Hepatocyte (in vitro differentiated cells): Measurements from ENCODE around the gene GNPTG.

ENCODE experiments used
- EZH2phosphoT487 ChIP-seq: fragments of 200-600 bp; sonication (generic); IDR thresholded peaks from one replicate; pipeline ENCODE4 v1.6.1; 2018; ENCODE audit warnings: antibody characterized with exemption, mild to moderate bottlenecking, low read depth, moderate library complexity; ENCODE audit not compliant: unreplicated experiment, severe bottlenecking
- TF ChIP-seq, protein P1 (sequence below): fragments of 200-600 bp; sonication (generic); IDR thresholded peaks from 2 replicates; pipeline ENCODE4 v1.5.1; 2016; ENCODE audit warnings: antibody characterized with exemption, mild to moderate bottlenecking; ENCODE audit not compliant: poor library complexity

GRCh38 chr16:1356061-1356900 is 4.5 kb downstream of the GNPTG start:
- TF ChIP-seq, protein P1, sequence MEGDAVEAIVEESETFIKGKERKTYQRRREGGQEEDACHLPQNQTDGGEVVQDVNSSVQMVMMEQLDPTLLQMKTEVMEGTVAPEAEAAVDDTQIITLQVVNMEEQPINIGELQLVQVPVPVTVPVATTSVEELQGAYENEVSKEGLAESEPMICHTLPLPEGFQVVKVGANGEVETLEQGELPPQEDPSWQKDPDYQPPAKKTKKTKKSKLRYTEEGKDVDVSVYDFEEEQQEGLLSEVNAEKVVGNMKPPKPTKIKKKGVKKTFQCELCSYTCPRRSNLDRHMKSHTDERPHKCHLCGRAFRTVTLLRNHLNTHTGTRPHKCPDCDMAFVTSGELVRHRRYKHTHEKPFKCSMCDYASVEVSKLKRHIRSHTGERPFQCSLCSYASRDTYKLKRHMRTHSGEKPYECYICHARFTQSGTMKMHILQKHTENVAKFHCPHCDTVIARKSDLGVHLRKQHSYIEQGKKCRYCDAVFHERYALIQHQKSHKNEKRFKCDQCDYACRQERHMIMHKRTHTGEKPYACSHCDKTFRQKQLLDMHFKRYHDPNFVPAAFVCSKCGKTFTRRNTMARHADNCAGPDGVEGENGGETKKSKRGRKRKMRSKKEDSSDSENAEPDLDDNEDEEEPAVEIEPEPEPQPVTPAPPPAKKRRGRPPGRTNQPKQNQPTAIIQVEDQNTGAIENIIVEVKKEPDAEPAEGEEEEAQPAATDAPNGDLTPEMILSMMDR, result no peak
- TF ChIP-seq EZH2phosphoT487, result no peak
